Uterus (tissue), 2 donors: ENCODE measurements around the gene PLPPR3.

Source experiments
- CTCF ChIP-seq, 4 experiments: fragments of 200-600 bp in 2 of 4; fragments of 450-650 bp in 2 of 4; sonication (generic) in 2 of 4; IDR thresholded peaks; one replicate each; pipeline ENCODE4 v1.5.1; 2016 to 2019; ENCODE audit warnings: antibody characterized with exemption in 4 of 4, mild to moderate bottlenecking in 2 of 4, moderate library complexity in 1 of 4
- POLR2A ChIP-seq, 2 donors: fragments of 450-650 bp; IDR thresholded peaks; one replicate each; pipeline ENCODE4 v1.6.1; 2016; ENCODE audit warnings: antibody characterized with exemption in 2 of 2, mild to moderate bottlenecking in 1 of 2, moderate library complexity in 1 of 2

GRCh38 chr19:863315-863620 lies 41.5 kb upstream of the PLPPR3 start:
- no peak for TF ChIP-seq POLR2A (IDR thresholded peaks at IDR 0.05)
- no peak for TF ChIP-seq CTCF (IDR thresholded peaks at IDR 0.05)
